Kasumi-1 (cell line): ENCODE measurements around the gene KPRP.

Source experiments
- DNase-seq, 2 experiments: peaks; one replicate each; lab custom pipeline; 2025; lab: John Stamatoyannopoulos, UW

The KPRP gene

GRCh38 chr1:152757747-152758146 is at the start of gene KPRP:
Gene KPRP (plus strand): TSS chr1:152758025. CDS start chr1:152759589, 1,564 bp downstream.
- no peak for DNase-seq

GRCh38 chr1:152718238-152718637 is 39.6 kb upstream of the KPRP start:
- no peak for DNase-seq

GRCh38 chr1:152725261-152725660 is 32.6 kb upstream of the KPRP start:
- DNase-seq = no peak

- DNase-seq = no peak
These were observed 28.8 kb upstream of the KPRP start for GRCh38 chr1:152728986-152729385.

- DNase-seq = no peak
These were observed 22.2 kb upstream of the KPRP start for GRCh38 chr1:152735648-152736047.

- no peak for DNase-seq
These were observed 19.8 kb upstream of the KPRP start for GRCh38 chr1:152737997-152738396.

- no peak for DNase-seq
These were observed 18.0 kb upstream of the KPRP start for GRCh38 chr1:152739841-152740240.

- no peak for DNase-seq
These were observed 16.2 kb upstream of the KPRP start for GRCh38 chr1:152741656-152742055.

- DNase-seq = no peak
These were observed 14.3 kb upstream of the KPRP start for GRCh38 chr1:152743371-152744145.

- no peak for DNase-seq
These were observed 12.5 kb upstream of the KPRP start for GRCh38 chr1:152745289-152745704.

- DNase-seq = no peak
These were observed 11.9 kb upstream of the KPRP start for GRCh38 chr1:152745765-152746444.

GRCh38 chr1:152747831-152748230 is 10.0 kb upstream of the KPRP start:
- DNase-seq = no peak

GRCh38 chr1:152752225-152752624 is 5.6 kb upstream of the KPRP start:
- DNase-seq = no peak

- no peak for DNase-seq
These were observed 4.2 kb upstream of the KPRP start for GRCh38 chr1:152753586-152753985.

- DNase-seq = no peak
These were observed 953 bp upstream of the KPRP start for GRCh38 chr1:152756872-152757271.

- no peak for DNase-seq
These were observed 811 bp downstream of the KPRP start for GRCh38 chr1:152758636-152759035.

- no peak for DNase-seq
These were observed 1.8 kb downstream of the KPRP start for GRCh38 chr1:152759453-152760173.

GRCh38 chr1:152760551-152761190 is 2.8 kb downstream of the KPRP start:
- DNase-seq = no peak

- DNase-seq = no peak
These were observed 3.9 kb downstream of the KPRP start for GRCh38 chr1:152761609-152762213.

GRCh38 chr1:152768847-152769533 is 11.2 kb downstream of the KPRP start:
- DNase-seq = no peak

GRCh38 chr1:152770411-152770810 is 12.6 kb downstream of the KPRP start:
- no peak for DNase-seq
